RWPE1 (cell line): ENCODE data around the gene PLEKHM1.

Source experiments
- CTCF ChIA-PET: fragments of 350-600 bp; sonication (Branson Sonifier 250); formaldehyde crosslinking; extraction: SDS; loops from one replicate; lab custom pipeline; 2021; lab: Yijun Ruan, JAX
- POLR2A ChIA-PET: fragments of 400-600 bp; formaldehyde crosslinking; extraction: SDS; loops from one replicate; lab custom pipeline; 2020; ENCODE audit warnings: antibody characterized with exemption; ENCODE audit not compliant: low non-redundant PET; lab: Yijun Ruan, JAX
- DNase-seq: peaks from one replicate; pipeline ENCODE4 v3.0.0; 2012; ENCODE audit warnings: low spot score
- H3K27ac ChIP-seq: fragments of 450-650 bp; 2 replicates; pipeline ENCODE4 v1.5.1; 2017
- TF ChIP-seq, protein P1 (sequence below): fragments of 450-650 bp; conservative IDR thresholded peaks from 2 replicates; pipeline ENCODE4 v1.5.1; 2017; ENCODE audit warnings: low read depth, mild to moderate bottlenecking

Gene PLEKHM1

DNA sequence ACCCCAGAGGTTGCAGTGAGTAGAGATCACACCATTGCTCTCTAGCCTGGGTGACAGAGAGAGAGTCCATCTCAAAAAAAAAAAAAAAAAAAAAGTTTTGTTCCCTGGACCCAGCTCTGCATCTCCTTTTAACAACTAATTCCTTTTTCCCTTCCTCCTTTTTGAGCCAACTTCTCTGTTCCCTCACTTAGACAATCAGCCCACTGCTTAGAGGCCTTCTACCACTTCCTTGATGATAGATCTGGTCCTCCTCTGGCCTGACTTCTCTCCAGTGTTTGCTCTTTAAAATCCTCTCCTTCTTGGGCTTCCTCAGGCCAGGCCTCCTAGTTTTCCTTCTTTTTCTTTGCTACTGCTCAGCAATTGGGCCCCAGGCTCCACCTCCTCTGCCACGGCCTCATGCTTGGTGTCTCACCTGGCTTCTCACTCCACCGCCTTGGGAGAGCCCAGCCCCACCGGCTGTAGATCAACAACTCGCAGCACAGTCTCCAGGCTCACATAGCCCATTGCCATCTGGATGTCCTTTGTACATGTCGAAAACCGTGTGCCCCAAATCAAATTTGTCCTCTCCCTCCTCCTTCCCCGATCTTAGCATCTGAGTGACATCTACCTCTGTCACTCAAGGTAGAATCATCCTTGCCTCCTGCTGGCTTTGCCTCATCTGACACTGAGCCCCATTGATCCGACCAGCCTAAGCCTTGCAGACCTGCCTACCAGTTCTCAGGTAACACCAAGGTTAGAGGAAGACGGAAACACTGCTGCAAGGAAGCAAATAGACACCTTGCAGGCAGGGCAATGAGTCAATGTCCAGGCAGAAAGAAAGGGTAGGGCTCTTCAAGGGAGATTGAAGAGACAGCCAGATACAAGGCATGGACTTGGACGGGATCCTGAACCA lies 75.3 kb downstream of the PLEKHM1 start:
- ChIA-PET CTCF (no interaction called here), POLR2A (no interaction called here)
- no peak for DNase-seq
- TF ChIP-seq, protein P1, sequence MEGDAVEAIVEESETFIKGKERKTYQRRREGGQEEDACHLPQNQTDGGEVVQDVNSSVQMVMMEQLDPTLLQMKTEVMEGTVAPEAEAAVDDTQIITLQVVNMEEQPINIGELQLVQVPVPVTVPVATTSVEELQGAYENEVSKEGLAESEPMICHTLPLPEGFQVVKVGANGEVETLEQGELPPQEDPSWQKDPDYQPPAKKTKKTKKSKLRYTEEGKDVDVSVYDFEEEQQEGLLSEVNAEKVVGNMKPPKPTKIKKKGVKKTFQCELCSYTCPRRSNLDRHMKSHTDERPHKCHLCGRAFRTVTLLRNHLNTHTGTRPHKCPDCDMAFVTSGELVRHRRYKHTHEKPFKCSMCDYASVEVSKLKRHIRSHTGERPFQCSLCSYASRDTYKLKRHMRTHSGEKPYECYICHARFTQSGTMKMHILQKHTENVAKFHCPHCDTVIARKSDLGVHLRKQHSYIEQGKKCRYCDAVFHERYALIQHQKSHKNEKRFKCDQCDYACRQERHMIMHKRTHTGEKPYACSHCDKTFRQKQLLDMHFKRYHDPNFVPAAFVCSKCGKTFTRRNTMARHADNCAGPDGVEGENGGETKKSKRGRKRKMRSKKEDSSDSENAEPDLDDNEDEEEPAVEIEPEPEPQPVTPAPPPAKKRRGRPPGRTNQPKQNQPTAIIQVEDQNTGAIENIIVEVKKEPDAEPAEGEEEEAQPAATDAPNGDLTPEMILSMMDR, result no peak
- no peak overlapping the region for H3K27ac ChIP-seq

DNA sequence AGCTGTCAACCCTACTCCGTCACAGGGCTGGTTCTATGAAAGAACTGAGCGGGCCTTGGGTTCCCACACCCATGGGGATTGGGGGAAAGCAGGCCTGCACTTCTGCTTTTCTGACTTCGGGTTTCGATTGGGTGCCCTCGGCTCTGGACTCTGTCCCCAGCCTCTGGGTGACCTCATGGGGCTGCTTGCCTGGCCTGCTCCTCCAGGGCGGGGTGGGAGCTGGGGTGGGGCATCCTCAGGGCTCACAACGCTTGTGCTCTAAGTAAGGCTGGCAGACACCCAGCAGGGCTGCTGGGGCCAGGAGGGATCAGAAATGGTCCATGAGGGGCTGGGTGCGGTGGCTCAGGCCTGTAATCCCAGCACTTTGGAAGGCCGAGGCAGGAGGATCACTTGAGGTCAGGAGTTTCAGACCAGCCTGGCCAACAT lies 77.0 kb downstream of the PLEKHM1 start:
- CTCF ChIA-PET, result interaction anchor here (0.5 to 0.7 kb wide), 2 partner anchors 212 to 219 kb away, joined by 3 to 6 read pairs; no protein-coding TSS in a partner anchor
- DNase-seq, result no peak
- POLR2A ChIA-PET, result interaction anchor here (0.6 kb wide), 1 partner anchor 10 kb away, joined by 4 read pairs; no protein-coding TSS in a partner anchor
- TF ChIP-seq, protein P1, result no peak
- H3K27ac ChIP-seq, result 0 out of 2 replicates have a peak overlapping the region, but pooled peaks have one; percentile 10

DNA sequence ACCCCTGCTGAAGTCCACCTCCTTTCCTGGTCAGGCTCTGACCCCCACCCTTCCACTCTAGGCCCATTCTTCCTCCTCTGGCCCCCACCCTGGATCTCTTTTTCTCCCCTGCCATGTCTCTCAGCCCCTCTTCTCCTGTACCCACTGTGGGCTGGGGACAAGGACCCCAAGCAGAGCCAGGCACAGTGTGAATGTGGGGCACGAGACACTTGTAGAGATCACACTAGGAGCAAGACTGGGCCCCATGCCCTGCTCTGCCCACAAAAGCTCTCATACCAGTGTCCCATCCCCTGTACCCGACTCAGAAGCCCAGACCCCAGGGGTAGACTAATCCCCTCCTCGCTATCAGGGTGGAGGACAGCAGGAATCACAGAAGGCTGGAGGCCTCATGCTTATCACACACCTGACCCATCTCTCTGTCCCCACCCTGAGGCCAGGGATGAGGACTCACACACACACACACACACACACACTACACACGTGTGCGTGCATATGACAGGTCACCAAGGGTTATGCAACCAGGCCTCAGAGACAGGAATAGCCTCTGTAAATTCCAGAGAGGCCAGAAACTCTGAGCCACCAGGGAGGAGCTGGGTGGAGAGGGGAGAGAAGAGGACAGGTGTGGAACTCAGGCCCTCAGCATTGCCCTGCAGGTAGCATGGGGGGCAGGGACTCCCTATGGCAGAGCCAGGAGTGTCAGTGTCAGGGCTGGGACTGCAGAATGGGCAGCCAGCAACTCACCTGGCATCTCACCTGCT lies 79.0 kb downstream of the PLEKHM1 start:
- no peak for DNase-seq
- ChIA-PET CTCF (interaction anchor here (0.6 to 0.9 kb wide), 2 partner anchors 274 to 276 kb away, joined by 3 to 5 read pairs; partner anchors contain the start of gene ACBD4), POLR2A (interaction anchor here (0.5 to 0.7 kb wide), 3 partner anchors 19 to 94 kb away, joined by 3 to 7 read pairs (median 5); partner anchors contain the start of gene MAP3K14)
- TF ChIP-seq, protein P1, result no peak
- H3K27ac ChIP-seq, result peak overlapping the region; percentile 14; the same call in 1 of the 2 replicates

DNA sequence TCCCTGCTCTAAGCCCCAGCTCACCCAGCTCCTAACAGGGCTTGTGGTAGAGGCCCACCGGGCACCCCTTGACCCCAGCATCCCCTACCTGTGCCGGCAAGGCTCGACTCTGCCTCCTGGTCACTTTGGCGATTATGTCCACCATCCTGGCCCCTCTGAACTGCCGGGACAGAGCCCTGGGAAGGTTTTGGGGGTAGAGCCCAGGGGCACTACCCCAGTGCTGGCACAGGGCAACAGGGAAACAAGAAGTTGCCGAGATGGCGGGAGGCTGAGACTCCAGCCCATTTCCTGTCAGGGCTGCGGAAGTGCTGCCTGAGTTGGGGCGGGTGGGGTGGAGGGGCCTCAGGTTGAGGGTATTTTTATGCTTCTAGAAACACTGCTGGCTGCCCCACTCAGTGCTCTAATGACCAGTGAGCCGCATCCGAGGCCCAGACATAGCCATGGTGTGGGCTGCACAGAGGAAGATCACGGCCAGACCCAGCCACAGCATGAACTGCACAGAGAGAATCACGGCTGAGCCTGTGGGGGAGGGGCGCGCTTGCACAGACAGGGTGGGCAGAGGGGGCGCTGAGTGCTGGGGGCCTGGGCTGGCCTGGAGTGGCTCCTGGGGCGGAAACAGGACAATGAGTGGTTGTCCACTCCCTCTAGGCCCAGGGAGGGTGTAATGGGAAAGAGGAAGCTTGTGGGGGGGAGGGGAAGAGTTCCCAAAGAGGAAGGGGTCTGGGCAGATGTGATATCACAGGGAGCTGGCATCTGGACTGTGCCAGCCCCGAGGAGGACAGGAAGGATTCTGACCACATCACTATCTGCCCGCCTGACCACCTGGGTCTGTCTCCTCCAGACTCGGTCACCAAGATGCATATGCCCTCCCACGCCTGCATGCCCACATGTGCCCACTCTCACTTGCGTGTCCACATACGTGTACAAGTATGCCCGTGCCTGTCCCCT lies 80.1 kb downstream of the PLEKHM1 start:
- POLR2A ChIA-PET, result interaction anchor here (0.5 kb wide), 1 partner anchor 18 kb away, joined by 5 read pairs; no protein-coding TSS in a partner anchor
- CTCF ChIA-PET, result interaction anchor here (0.7 to 0.8 kb wide), 2 partner anchors 15 to 173 kb away, joined by 3 read pairs; no protein-coding TSS in a partner anchor
- H3K27ac ChIP-seq, result peak overlapping the region; percentile 33
- DNase-seq, result no peak
- TF ChIP-seq, protein P1, result no peak

- no peak for DNase-seq
- ChIA-PET POLR2A (no interaction called here), CTCF (no interaction called here)
- TF ChIP-seq, protein P1, result no peak
- H3K27ac ChIP-seq, result peak overlapping the region; percentile 33
These were observed 80.9 kb downstream of the PLEKHM1 start for GRCh38 chr17:45409659-45410076.
